GM23248 (cell line): ENCODE results near the gene KDM5D. TPM values are rescaled to one million over a fixed set of nuclear protein-coding genes. Genes with fewer than 3 reads are reported as not detected.

Experiments
- DNase-seq: peaks from one replicate; pipeline ENCODE4 v3.0.0-alpha.2; 2015
- H2AFZ ChIP-seq: fragments of 200-600 bp; sonication (generic); 2 replicates; pipeline ENCODE4 v1.6.1; 2016; ENCODE audit warnings: antibody characterized with exemption
- H3F3A ChIP-seq: fragments of 200-600 bp; sonication (generic); 2 replicates; pipeline ENCODE4 v1.6.1; 2016; ENCODE audit warnings: mild to moderate bottlenecking, antibody characterized with exemption, mixed run types; ENCODE audit not compliant: insufficient read depth
- H3K27ac ChIP-seq: fragments of 200-600 bp; sonication (generic); 2 replicates; pipeline ENCODE4 v1.5.1; 2016; ENCODE audit warnings: mild to moderate bottlenecking
- H3K27me3 ChIP-seq: fragments of 200-600 bp; sonication (generic); replicated peaks from 2 replicates; pipeline ENCODE4 v1.6.1; 2016; ENCODE audit warnings: mild to moderate bottlenecking; ENCODE audit not compliant: insufficient read depth
- H3K36me3 ChIP-seq: fragments of 200-600 bp; sonication (generic); 2 replicates; pipeline ENCODE4 v1.6.1; 2016; ENCODE audit warnings: low read depth, mild to moderate bottlenecking
- H3K4me1 ChIP-seq: fragments of 200-600 bp; sonication (generic); 2 replicates; pipeline ENCODE4 v1.6.1; 2016; ENCODE audit warnings: mild to moderate bottlenecking; ENCODE audit not compliant: insufficient read depth
- H3K4me2 ChIP-seq: fragments of 200-600 bp; sonication (generic); one replicate; pipeline ENCODE4 v1.6.1; 2016; ENCODE audit warnings: mild to moderate bottlenecking; ENCODE audit not compliant: unreplicated experiment
- H3K4me3 ChIP-seq: fragments of 200-600 bp; sonication (generic); 2 replicates; pipeline ENCODE4 v1.5.1; 2016; ENCODE audit warnings: mild to moderate bottlenecking
- H3K79me2 ChIP-seq: fragments of 200-600 bp; sonication (generic); 2 replicates; pipeline ENCODE4 v1.6.1; 2016; ENCODE audit warnings: mild to moderate bottlenecking; ENCODE audit not compliant: insufficient read depth
- H3K9ac ChIP-seq: fragments of 200-600 bp; sonication (generic); 2 replicates; pipeline ENCODE4 v1.6.1; 2016; ENCODE audit warnings: mild to moderate bottlenecking
- H3K9me2 ChIP-seq: fragments of 200-600 bp; sonication (generic); 2 replicates; pipeline ENCODE4 v1.6.1; 2016; ENCODE audit warnings: mixed run types, mild to moderate bottlenecking, moderate library complexity; ENCODE audit not compliant: insufficient read depth
- H3K9me3 ChIP-seq: fragments of 200-600 bp; sonication (generic); one replicate; pipeline ENCODE4 v1.6.1; 2017; ENCODE audit warnings: low read depth
- H4K20me1 ChIP-seq: fragments of 200-600 bp; sonication (generic); 2 replicates; pipeline ENCODE4 v1.6.0; 2016; ENCODE audit not compliant: insufficient read depth
- EZH2 ChIP-seq: fragments of 200-600 bp; sonication (generic); IDR thresholded peaks from 2 replicates; pipeline ENCODE4 v1.6.1; 2018; ENCODE audit warnings: antibody characterized with exemption, mild to moderate bottlenecking; ENCODE audit not compliant: insufficient read depth, poor library complexity, severe bottlenecking
- EZH2phosphoT487 ChIP-seq: fragments of 200-600 bp; sonication (generic); IDR thresholded peaks from 2 replicates; pipeline ENCODE4 v1.6.1; 2018; ENCODE audit warnings: antibody characterized with exemption, moderate library complexity, mild to moderate bottlenecking, low read depth; ENCODE audit not compliant: insufficient read depth
- WGBS, 2 experiments: methylation state at CpG; one replicate each; pipeline ENCODE4 v1.1.6; 2015 to 2017; ENCODE audit warnings: low lambda C conversion rate in 2 of 2, low coverage in 1 of 2; ENCODE audit errors: missing lambda C conversion rate in 2 of 2; 5-methylcytosine and 5-hydroxymethylcytosine counted together
- in situ Hi-C: fragments of 300-500 bp; cut with MboI; formaldehyde crosslinking; loops from 2 replicates; pipeline ENCODE4 v1.15.0; 2020
- polyA plus RNA-seq: library from polyadenylated mRNA; unstranded; fragments of >200 nt; fragmentation: Nextera tagmentation; extraction: Ambion mirVana; gene quantifications from 2 replicates; pipeline ENCODE4 v1.2.1, GENCODE V29; 2016
- total RNA-seq: library from RNA; depleted of rRNA; stranded (reverse); fragments of >200 nt; shearing (Covaris generic); gene quantifications from 2 replicates; pipeline ENCODE4 v1.2.3, GENCODE V29; 2014

Gene KDM5D
- total and polyA plus RNA-seq, 2 experiments from 2014 or later = 11.5 to 20.6 TPM

DNA sequence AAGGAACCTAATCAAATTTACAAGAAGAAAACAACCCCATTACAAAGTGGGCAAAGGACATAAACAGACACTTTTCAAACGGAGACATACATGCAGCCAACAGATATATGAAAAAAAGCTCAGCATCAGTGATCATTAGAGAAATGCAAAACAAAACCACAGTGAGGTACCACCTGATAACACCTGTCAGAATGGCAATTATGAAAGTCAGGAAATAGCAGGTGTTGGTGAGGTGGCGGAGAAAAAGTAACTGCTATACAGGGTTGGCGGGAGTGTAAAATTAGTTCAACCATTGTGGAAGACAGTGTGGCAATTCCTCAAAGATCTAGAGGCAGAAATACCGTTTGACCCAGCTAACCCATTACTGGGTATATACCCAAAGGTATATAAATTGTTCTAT is 31.1 kb downstream of the KDM5D start:
- H3F3A ChIP-seq = no peaks in the 10 kb centered on the region
- no peaks in the 10 kb centered on the region for H3K9me3 ChIP-seq
- H3K4me3 ChIP-seq = no peak overlapping the region
- no peaks in the 10 kb centered on the region for H3K4me1 ChIP-seq
- peaks cover 8% of the 10 kb centered on the region; the same call in 1 of the 2 replicates for H3K36me3 ChIP-seq
- no peak overlapping the region for H3K9ac ChIP-seq
- in situ Hi-C loops = loop anchor here (25.0 kb wide), 1 partner anchor 151 kb away; no protein-coding TSS in a partner anchor
- peaks cover 10% of the 10 kb centered on the region; the same call in 1 of the 2 replicates for H3K79me2 ChIP-seq
- no peak overlapping the region for H2AFZ ChIP-seq
- 96 to 100% methylated on average over 3 to 4 of the region's 4 CpGs for WGBS, 2 experiments
- H3K27ac ChIP-seq = no peak overlapping the region
- H3K9me2 ChIP-seq = no peaks in the 10 kb centered on the region
- H3K4me2 ChIP-seq = no peak overlapping the region
- DNase-seq = no peak
- no peaks in the 10 kb centered on the region for H3K27me3 ChIP-seq
- no peaks in the 10 kb centered on the region for H4K20me1 ChIP-seq
- TF ChIP-seq EZH2phosphoT487 (no peak), EZH2 (no peak)

DNA sequence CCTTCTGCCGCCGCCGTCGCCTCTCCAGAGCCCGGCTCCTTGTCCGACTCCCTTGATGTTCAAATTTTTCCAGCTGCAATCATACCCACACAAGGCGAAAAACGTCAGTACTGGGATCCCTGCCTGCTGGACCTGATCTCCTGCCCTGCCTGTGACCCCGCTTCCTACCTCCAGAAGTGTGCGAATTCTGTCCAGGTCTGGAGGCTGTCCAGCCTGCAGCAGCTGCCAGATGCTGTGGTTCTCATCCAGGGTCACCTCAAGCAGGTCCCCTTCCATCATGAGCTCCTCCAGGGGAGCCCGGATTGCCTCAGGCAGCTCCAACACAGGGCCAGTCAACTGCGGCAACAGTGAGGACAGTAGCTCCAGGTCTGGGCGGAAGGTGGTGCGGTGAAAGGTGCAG is 38.3 kb downstream of the KDM5D start:
- no peak overlapping the region for H3K4me2 ChIP-seq
- H3K9me3 ChIP-seq = no peaks in the 10 kb centered on the region
- H4K20me1 ChIP-seq = no peaks in the 10 kb centered on the region
- WGBS, 2 experiments = 92 to 93% methylated on average over 13 to 14 of the region's 14 CpGs
- no peaks in the 10 kb centered on the region; the same call in 1 of the 2 replicates for H3K79me2 ChIP-seq
- H3K9me2 ChIP-seq = no peaks in the 10 kb centered on the region
- no peaks in the 10 kb centered on the region for H3K4me1 ChIP-seq
- no peaks in the 10 kb centered on the region for H3K27me3 ChIP-seq
- no peak for DNase-seq
- peaks cover 5% of the 10 kb centered on the region; the same call in 1 of the 2 replicates for H3K36me3 ChIP-seq
- no peak overlapping the region for H3K4me3 ChIP-seq
- no peak for TF ChIP-seq EZH2phosphoT487
- TF ChIP-seq EZH2 = no peak
- no peaks in the 10 kb centered on the region for H3F3A ChIP-seq
- no peak overlapping the region for H3K9ac ChIP-seq
- H3K27ac ChIP-seq = no peak overlapping the region
- no peak overlapping the region for H2AFZ ChIP-seq
- in situ Hi-C loops = loop anchor here (25.0 kb wide), 1 partner anchor 144 kb away; no protein-coding TSS in a partner anchor

DNA sequence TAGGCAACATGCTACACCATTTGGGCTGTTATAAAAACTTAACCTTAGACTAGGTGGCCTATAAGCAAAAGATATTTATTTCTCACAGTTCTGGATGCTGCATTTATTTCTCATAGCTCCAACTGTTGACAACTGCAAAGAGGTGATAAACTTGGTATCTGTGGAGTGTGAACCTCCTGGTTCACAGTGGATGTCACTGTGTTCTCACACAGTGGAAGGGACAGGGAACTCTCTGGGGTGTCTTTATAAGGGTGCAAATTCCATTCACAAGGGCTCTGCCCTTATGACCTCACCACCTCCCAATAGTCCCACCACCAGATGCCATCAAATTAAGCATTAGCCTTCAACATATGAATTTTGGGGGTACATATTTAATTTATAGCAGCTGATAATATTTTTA is 46.0 kb downstream of the KDM5D start:
- Histone ChIP-seq H3K9me2 (no peaks in the 10 kb centered on the region), H2AFZ (no peak overlapping the region), H3F3A (no peaks in the 10 kb centered on the region), H3K4me2 (no peak overlapping the region), H3K9ac (no peak overlapping the region), H3K27ac (no peak overlapping the region), H4K20me1 (no peaks in the 10 kb centered on the region), H3K9me3 (no peaks in the 10 kb centered on the region), H3K4me3 (no peak overlapping the region), H3K36me3 (no peaks in the 10 kb centered on the region), H3K27me3 (no peaks in the 10 kb centered on the region), H3K4me1 (no peaks in the 10 kb centered on the region), H3K79me2 (no peaks in the 10 kb centered on the region)
- TF ChIP-seq EZH2 = no peak
- no peak for TF ChIP-seq EZH2phosphoT487
- in situ Hi-C loops = no loop called here
- DNase-seq = no peak

DNA sequence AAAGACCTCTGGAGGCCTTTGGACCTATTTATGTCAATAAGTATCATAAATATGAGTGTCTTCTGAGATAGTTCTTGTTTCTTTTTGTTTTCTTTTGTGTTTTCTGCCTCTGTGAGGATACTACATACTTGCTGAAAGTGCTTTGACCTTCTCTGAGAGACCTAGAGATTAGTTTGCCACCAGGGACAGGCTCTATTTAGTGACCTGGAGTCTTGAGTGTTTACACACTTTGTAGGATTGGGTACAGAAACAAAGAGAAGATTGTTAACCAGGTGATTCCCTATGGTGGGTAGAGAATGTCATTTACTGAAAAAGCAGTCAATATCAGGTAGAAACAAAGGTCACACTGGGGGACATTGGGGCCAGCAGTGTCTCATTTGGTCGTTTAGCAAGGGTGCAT is 63.7 kb downstream of the KDM5D start:
- H3K4me2 ChIP-seq = no peak overlapping the region
- WGBS, 2 experiments = 0% methylated on average over 1 of the region's 1 CpG
- DNase-seq = no peak
- no peaks in the 10 kb centered on the region for H3K4me1 ChIP-seq
- TF ChIP-seq EZH2phosphoT487 (no peak), EZH2 (no peak)
- no peaks in the 10 kb centered on the region for H3K36me3 ChIP-seq
- in situ Hi-C loops = no loop called here
- H2AFZ ChIP-seq = no peak overlapping the region
- H4K20me1 ChIP-seq = no peaks in the 10 kb centered on the region
- no peaks in the 10 kb centered on the region for H3F3A ChIP-seq
- H3K4me3 ChIP-seq = no peak overlapping the region
- no peaks in the 10 kb centered on the region for H3K27me3 ChIP-seq
- no peaks in the 10 kb centered on the region for H3K9me3 ChIP-seq
- no peaks in the 10 kb centered on the region for H3K79me2 ChIP-seq
- H3K27ac ChIP-seq = no peak overlapping the region
- H3K9ac ChIP-seq = no peak overlapping the region
- no peaks in the 10 kb centered on the region for H3K9me2 ChIP-seq
